Motor neuron (in vitro differentiated cells): Measurements from ENCODE around the gene PRR30. TPM values are rescaled to one million over a fixed set of nuclear protein-coding genes. Genes with fewer than 3 reads are reported as not detected.
"Not testable (repeated sequence)": the region's sequence is repeated elsewhere in the genome, so short reads cannot be mapped to it uniquely, and the experiment has no call there.

Source experiments
- ATAC-seq, 8 experiments: fragments of 200-7000 bp; cut with Tn5 transposase; replicated peaks in 6 of 8; 2 replicates each; pipeline ENCODE4 v1.8.0; 2021; ENCODE audit warnings: mild to moderate bottlenecking in 8 of 8, moderate library complexity in 8 of 8
- H3K27ac ChIP-seq, 2 donors: fragments of 250-450 bp; sonication (Bioruptor Pico); 2 replicates each; pipeline ENCODE4 v1.9.0; 2021; ENCODE audit warnings: antibody characterized with exemption in 2 of 2, mild to moderate bottlenecking in 2 of 2, moderate library complexity in 1 of 2
- H3K4me1 ChIP-seq, 2 donors: fragments of 250-450 bp; sonication (Bioruptor Pico); replicated peaks in 1 of 2; 2 replicates each; pipeline ENCODE4 v1.6.1; 2021; ENCODE audit warnings: antibody characterized with exemption in 2 of 2, mild to moderate bottlenecking in 2 of 2, moderate library complexity in 1 of 2
- H3K4me3 ChIP-seq, 5 donors: fragments of 250-450 bp; sonication (Bioruptor Pico); 2 replicates each; pipeline ENCODE4 v1.9.0; 2021; ENCODE audit warnings: antibody characterized with exemption in 5 of 5, mild to moderate bottlenecking in 5 of 5, moderate library complexity in 4 of 5
- WGBS, 10 experiments: fragments of 450-650 bp; shearing (Covaris generic); methylation state at CpG; one replicate each; pipeline ENCODE4 v1.0.0; 2022; 5-methylcytosine and 5-hydroxymethylcytosine counted together
- in situ Hi-C, 9 experiments: fragments of 400-800 bp; cut with MboI; loops; one replicate each; pipeline ENCODE4 v1.15.0; 2021; ENCODE audit warnings: low sequenced_read_pairs in 9 of 9, low pct_unique_long_range_greater_than_20kb in 2 of 9; ENCODE audit not compliant: unreplicated experiment in 9 of 9
- total RNA-seq, 8 experiments: library from RNA; unstranded; fragments of 300-600 nt; gene quantifications; 2 replicates each; pipeline versions ENCODE4 v1.2.3 to v1.2.4, GENCODE V29; 2022

PRR30 gene
- 1 to 10 TPM in 1 of 8 experiments, under 1 TPM in 5, not detected in 2; 0.11 to 1.5 (median 0.32) TPM for total RNA-seq

- Histone ChIP-seq H3K4me1 (peaks cover 0 to 2% of the 10 kb centered on the region in 2 donors), H3K4me3 (no peak within 1 kb of the TSS), H3K27ac (no peak within 1 kb of the TSS)
- in situ Hi-C loops = no loop called here
- 69 to 100% (median 80%) methylated on average over 1 to 2 of the region's 4 CpGs; no CpG with 5 or more reads in 5 of the 10 experiments for WGBS, 10 experiments
- no peak for ATAC-seq
Observed at GRCh38 chr2:27139310-27139709, at the start of gene PRR30. TSS of gene PRR30 (minus strand) at chr2:27139410. CDS start at chr2:27138329, 1,081 bp downstream.

GRCh38 chr2:27186613-27187345 lies 47.6 kb upstream of the PRR30 start:
- no peaks in the 10 kb centered on the region for H3K4me1 ChIP-seq
- H3K27ac ChIP-seq = no peak overlapping the region
- in situ Hi-C loops = loop anchor here in 1 of 9 experiments (25.0 kb wide), 1 partner anchor 224 kb away; the partner anchor contains the start of gene MAPRE3
- no peak overlapping the region for H3K4me3 ChIP-seq
- 10 to 86% (median 56%) methylated on average over 1 to 4 of the region's 6 CpGs; no CpG with 5 or more reads in 5 of the 10 experiments for WGBS, 10 experiments
- no peak for ATAC-seq

- no peaks in the 10 kb centered on the region for H3K4me1 ChIP-seq
- peak in 3 of 8 experiments; percentile 31 to 69 (median 33) for ATAC-seq
- 0 to 100% (median 52%) methylated on average over 1 to 4 of the region's 6 CpGs for WGBS, 10 experiments
- H3K4me3 ChIP-seq = no peak overlapping the region
- in situ Hi-C loops = loop anchor here in 1 of 9 experiments (25.0 kb wide), 1 partner anchor 223 kb away; the partner anchor contains the start of gene MAPRE3
- no peak overlapping the region for H3K27ac ChIP-seq
Observed at GRCh38 chr2:27185331-27186026, 46.3 kb upstream of the PRR30 start.

- in situ Hi-C loops = loop anchor here in 1 of 9 experiments (25.0 kb wide), 1 partner anchor 222 kb away; the partner anchor contains the start of gene MAPRE3
- no peak for ATAC-seq
- 8 to 86% (median 50%) methylated on average over 1 to 3 of the region's 4 CpGs; no CpG with 5 or more reads in 1 of the 10 experiments for WGBS, 10 experiments
Observed at GRCh38 chr2:27184115-27184514, 44.9 kb upstream of the PRR30 start.

GRCh38 chr2:27182346-27182745 lies 43.1 kb upstream of the PRR30 start:
- 20 to 92% (median 66%) methylated on average over 1 to 4 of the region's 4 CpGs; no CpG with 5 or more reads in 3 of the 10 experiments for WGBS, 10 experiments
- in situ Hi-C loops = loop anchor here in 1 of 9 experiments (25.0 kb wide), 1 partner anchor 220 kb away; the partner anchor contains the start of gene MAPRE3
- Histone ChIP-seq H3K4me1 (no peaks in the 10 kb centered on the region), H3K4me3 (no peak overlapping the region), H3K27ac (no peak overlapping the region)
- peak in 1 of 8 experiments; percentile 50 for ATAC-seq

More at GRCh38 chr2:27184115-27184514, 44.9 kb upstream of the PRR30 start:
- no peaks in the 10 kb centered on the region for H3K4me1 ChIP-seq
- H3K4me3 ChIP-seq = no peak overlapping the region
- no peak overlapping the region for H3K27ac ChIP-seq

- Histone ChIP-seq H3K4me3 (no peak overlapping the region), H3K4me1 (no peaks in the 10 kb centered on the region), H3K27ac (no peak overlapping the region)
- 19 to 71% (median 38%) methylated on average over 1 to 3 of the region's 3 CpGs for WGBS, 10 experiments
- in situ Hi-C loops = loop anchor here in 1 of 9 experiments (25.0 kb wide), 1 partner anchor 217 kb away; the partner anchor contains the start of gene MAPRE3
- ATAC-seq = no peak
Observed at GRCh38 chr2:27179344-27180000, 40.3 kb upstream of the PRR30 start.

- H3K4me1 ChIP-seq = no peaks in the 10 kb centered on the region
- in situ Hi-C loops = loop anchor here in 1 of 9 experiments (25.0 kb wide), 1 partner anchor 216 kb away; the partner anchor contains the start of gene MAPRE3
- no peak overlapping the region for H3K4me3 ChIP-seq
- no peak overlapping the region for H3K27ac ChIP-seq
- ATAC-seq = no peak
- WGBS, 10 experiments = 33 to 100% (median 92%) methylated on average over 1 to 3 of the region's 3 CpGs; no CpG with 5 or more reads in 1 of the 10 experiments
Observed at GRCh38 chr2:27178469-27178868, 39.3 kb upstream of the PRR30 start.

GRCh38 chr2:27177441-27178351 lies 38.5 kb upstream of the PRR30 start:
- Histone ChIP-seq H3K27ac (no peak overlapping the region), H3K4me1 (no peaks in the 10 kb centered on the region), H3K4me3 (no peak overlapping the region)
- WGBS, 10 experiments = 40 to 92% (median 82%) methylated on average over 2 to 13 of the region's 15 CpGs
- in situ Hi-C loops = loop anchor here in 1 of 9 experiments (25.0 kb wide), 1 partner anchor 215 kb away; the partner anchor contains the start of gene MAPRE3
- ATAC-seq = no peak

GRCh38 chr2:27175781-27176180 lies 36.6 kb upstream of the PRR30 start:
- H3K27ac ChIP-seq, H3K4me3 ChIP-seq, H3K4me1 ChIP-seq: not testable (repeated sequence)
- ATAC-seq = peak in 3 of 8 experiments; percentile 41 to 78 (median 73)
- 87 to 100% methylated on average over 2 to 3 of the region's 4 CpGs; no CpG with 5 or more reads in 8 of the 10 experiments for WGBS, 10 experiments
- in situ Hi-C loops = loop anchor here in 1 of 9 experiments (25.0 kb wide), 1 partner anchor 213 kb away; the partner anchor contains the start of gene MAPRE3

GRCh38 chr2:27175330-27175729 lies 36.1 kb upstream of the PRR30 start:
- in situ Hi-C loops = loop anchor here in 1 of 9 experiments (25.0 kb wide), 1 partner anchor 213 kb away; the partner anchor contains the start of gene MAPRE3
- Histone ChIP-seq H3K4me1 (no peaks in the 10 kb centered on the region), H3K27ac (no peak overlapping the region), H3K4me3 (no peak overlapping the region)
- WGBS, 10 experiments = 7 to 89% (median 51%) methylated on average over 4 to 8 of the region's 8 CpGs; no CpG with 5 or more reads in 1 of the 10 experiments
- ATAC-seq = no peak

- no peaks in the 10 kb centered on the region for H3K4me1 ChIP-seq
- WGBS, 10 experiments = 26 to 80% (median 64%) methylated on average over 1 to 4 of the region's 6 CpGs
- ATAC-seq = peak in 4 of 8 experiments; percentile 28 to 84 (median 48)
- H3K27ac ChIP-seq = no peak overlapping the region
- in situ Hi-C loops = loop anchor here in 1 of 9 experiments (25.0 kb wide), 1 partner anchor 212 kb away; the partner anchor contains the start of gene MAPRE3
- H3K4me3 ChIP-seq = no peak overlapping the region
Observed at GRCh38 chr2:27174638-27175037, 35.4 kb upstream of the PRR30 start.
